Glutamatergic neuron (in vitro differentiated cells): ENCODE results near the gene GLI3. TPM values are rescaled to one million over a fixed set of nuclear protein-coding genes. Genes with fewer than 3 reads are reported as not detected.

ENCODE experiments used
- DNase-seq: peaks from one replicate; pipeline ENCODE4 v3.0.0; 2022
- H3K27ac Mint-ChIP-seq: one replicate; pipeline ENCODE4 v1.8.0; 2020; ENCODE audit warnings: mild to moderate bottlenecking, mixed read lengths, inconsistent platforms; ENCODE audit not compliant: unreplicated experiment
- H3K27me3 Mint-ChIP-seq: one replicate; pipeline ENCODE4 v1.8.0; 2020; ENCODE audit warnings: mild to moderate bottlenecking, moderate library complexity, mixed read lengths, inconsistent platforms; ENCODE audit not compliant: unreplicated experiment
- H3K36me3 Mint-ChIP-seq: one replicate; pipeline ENCODE4 v1.8.0; 2020; ENCODE audit warnings: mild to moderate bottlenecking, mixed read lengths, inconsistent platforms; ENCODE audit not compliant: unreplicated experiment
- H3K4me1 Mint-ChIP-seq: one replicate; pipeline ENCODE4 v1.8.0; 2020; ENCODE audit warnings: mild to moderate bottlenecking, low read depth, mixed read lengths, inconsistent platforms; ENCODE audit not compliant: unreplicated experiment
- H3K4me3 Mint-ChIP-seq: one replicate; pipeline ENCODE4 v1.8.0; 2020; ENCODE audit warnings: mild to moderate bottlenecking, mixed read lengths, inconsistent platforms; ENCODE audit not compliant: unreplicated experiment
- H3K9me3 Mint-ChIP-seq: one replicate; pipeline ENCODE4 v1.8.0; 2020; ENCODE audit warnings: mild to moderate bottlenecking, moderate library complexity, mixed read lengths, inconsistent platforms; ENCODE audit not compliant: unreplicated experiment
- CTCF ChIP-seq: fragments of 200-600 bp; sonication (generic); IDR thresholded peaks from one replicate; pipeline ENCODE4 v1.5.0; 2021; ENCODE audit not compliant: partially characterized antibody, unreplicated experiment
- total RNA-seq: library from RNA; stranded (reverse); fragmentation: NEBNext Ultra II Directional; extraction: Animal tissue kit (Norgen Biotek cat#: 25700); gene quantifications from one replicate; pipeline ENCODE4 v1.2.1, GENCODE V29; 2021; ENCODE audit not compliant: unreplicated experiment

GLI3 gene
- total RNA-seq, 1 donor from 2014 or later, result 2.9 TPM

- H3K4me3 Mint-ChIP-seq, result no peak overlapping the region
- no peaks in the 10 kb centered on the region for H3K9me3 Mint-ChIP-seq
- no peaks in the 10 kb centered on the region for H3K36me3 Mint-ChIP-seq
- DNase-seq, result no peak
- no peak for TF ChIP-seq CTCF
- peaks cover 10% of the 10 kb centered on the region for H3K4me1 Mint-ChIP-seq
- H3K27me3 Mint-ChIP-seq, result no peaks in the 10 kb centered on the region
- no peak overlapping the region for H3K27ac Mint-ChIP-seq
Observed at GRCh38 chr7:42194238-42194637, 42.8 kb downstream of the GLI3 start.

GRCh38 chr7:42193471-42194129, 43.4 kb downstream of the GLI3 start:
- Mint-ChIP-seq H3K4me1 (peaks cover 10% of the 10 kb centered on the region), H3K9me3 (peaks cover under 1% of the 10 kb centered on the region), H3K27me3 (no peaks in the 10 kb centered on the region), H3K27ac (no peak overlapping the region), H3K4me3 (no peak overlapping the region), H3K36me3 (no peaks in the 10 kb centered on the region)
- no peak for TF ChIP-seq CTCF
- DNase-seq, result no peak

GRCh38 chr7:42192851-42193461, 44.1 kb downstream of the GLI3 start:
- Mint-ChIP-seq H3K4me3 (no peak overlapping the region), H3K9me3 (peaks cover 1% of the 10 kb centered on the region), H3K36me3 (no peaks in the 10 kb centered on the region), H3K4me1 (peaks cover 10% of the 10 kb centered on the region), H3K27ac (no peak overlapping the region), H3K27me3 (no peaks in the 10 kb centered on the region)
- DNase-seq, result no peak
- no peak for TF ChIP-seq CTCF

- TF ChIP-seq CTCF, result no peak
- Mint-ChIP-seq H3K4me1 (peaks cover 10% of the 10 kb centered on the region), H3K27me3 (no peaks in the 10 kb centered on the region), H3K27ac (no peak overlapping the region), H3K4me3 (no peak overlapping the region), H3K36me3 (no peaks in the 10 kb centered on the region), H3K9me3 (peaks cover 1% of the 10 kb centered on the region)
- DNase-seq, result no peak
Observed at GRCh38 chr7:42192066-42192465, 44.9 kb downstream of the GLI3 start.

GRCh38 chr7:42189535-42189934, 47.5 kb downstream of the GLI3 start:
- no peak for TF ChIP-seq CTCF
- Mint-ChIP-seq H3K27me3 (peaks cover 2% of the 10 kb centered on the region), H3K4me1 (peaks cover 10% of the 10 kb centered on the region), H3K36me3 (no peaks in the 10 kb centered on the region), H3K27ac (no peak overlapping the region), H3K9me3 (peaks cover 5% of the 10 kb centered on the region), H3K4me3 (no peak overlapping the region)
- no peak for DNase-seq
